NCI-H2171 treated with DMSO at 0.1 percent for 48 hours (cell line): ENCODE results near the gene GOLM1.
"Not testable (repeated sequence)": the region's sequence is repeated elsewhere in the genome, so short reads cannot be mapped to it uniquely, and the experiment has no call there.

ENCODE experiments used
- DNase-seq: peaks from one replicate; lab custom pipeline; 2025; lab: John Stamatoyannopoulos, UW

GOLM1 gene, protein sequence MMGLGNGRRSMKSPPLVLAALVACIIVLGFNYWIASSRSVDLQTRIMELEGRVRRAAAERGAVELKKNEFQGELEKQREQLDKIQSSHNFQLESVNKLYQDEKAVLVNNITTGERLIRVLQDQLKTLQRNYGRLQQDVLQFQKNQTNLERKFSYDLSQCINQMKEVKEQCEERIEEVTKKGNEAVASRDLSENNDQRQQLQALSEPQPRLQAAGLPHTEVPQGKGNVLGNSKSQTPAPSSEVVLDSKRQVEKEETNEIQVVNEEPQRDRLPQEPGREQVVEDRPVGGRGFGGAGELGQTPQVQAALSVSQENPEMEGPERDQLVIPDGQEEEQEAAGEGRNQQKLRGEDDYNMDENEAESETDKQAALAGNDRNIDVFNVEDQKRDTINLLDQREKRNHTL

DNA sequence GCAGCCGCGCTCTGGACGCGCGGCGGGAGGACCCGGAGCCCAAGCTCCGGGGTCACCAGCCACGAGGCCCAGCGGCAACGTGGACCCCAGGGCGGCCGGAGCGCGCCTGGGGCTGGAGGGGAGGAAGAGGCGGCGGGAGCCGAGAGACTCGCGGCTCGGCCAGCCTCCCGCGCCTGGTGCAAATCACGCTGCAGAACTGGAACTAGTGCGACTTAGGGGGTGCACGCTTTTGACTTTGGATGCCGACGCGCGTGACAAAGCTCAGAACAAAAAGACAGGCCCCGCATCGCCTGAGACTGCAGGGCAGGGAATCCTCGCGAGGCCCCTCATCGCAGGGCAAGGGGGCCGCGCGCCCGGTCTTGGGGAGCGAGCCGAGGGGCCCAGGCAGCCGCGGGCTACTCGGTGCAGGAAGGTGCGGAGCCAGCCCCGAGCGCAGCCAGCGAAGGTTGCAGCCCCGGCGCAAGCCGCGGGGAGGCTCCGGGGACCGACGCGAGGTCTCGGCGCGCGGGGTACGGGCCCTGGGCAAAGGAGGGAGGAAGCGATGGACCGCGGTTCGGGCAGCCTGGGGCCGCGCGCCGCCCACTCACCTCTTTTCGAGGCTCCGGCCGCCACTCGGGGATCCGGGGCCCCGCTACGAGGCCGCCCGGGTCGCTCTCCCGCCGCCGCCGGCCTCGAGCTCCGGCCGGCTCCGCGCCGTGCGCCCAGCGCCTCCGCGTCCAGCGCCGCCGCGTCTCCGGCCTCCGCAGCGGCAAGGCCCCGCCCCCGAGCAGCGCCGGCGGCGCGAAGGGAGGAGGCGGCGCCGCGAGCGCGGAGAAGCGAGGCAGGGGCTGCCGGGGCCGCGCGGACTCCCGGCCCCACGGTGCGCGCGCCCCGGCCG lies at the start of gene GOLM1:
TSS of gene GOLM1 (minus strand) at position 735 of the 877 bp plus-strand sequence. CDS start 20,238 bp downstream, outside the sequence.
- peak; percentile 49 for DNase-seq

- DNase-seq, result not testable (repeated sequence)
These were observed 47.3 kb upstream of the GOLM1 start for GRCh38 chr9:86146671-86147070.

- DNase-seq, result not testable (repeated sequence)
These were observed 46.6 kb upstream of the GOLM1 start for GRCh38 chr9:86145960-86146359.

GRCh38 chr9:86142973-86143372 lies 43.6 kb upstream of the GOLM1 start:
- DNase-seq, result no peak

DNA sequence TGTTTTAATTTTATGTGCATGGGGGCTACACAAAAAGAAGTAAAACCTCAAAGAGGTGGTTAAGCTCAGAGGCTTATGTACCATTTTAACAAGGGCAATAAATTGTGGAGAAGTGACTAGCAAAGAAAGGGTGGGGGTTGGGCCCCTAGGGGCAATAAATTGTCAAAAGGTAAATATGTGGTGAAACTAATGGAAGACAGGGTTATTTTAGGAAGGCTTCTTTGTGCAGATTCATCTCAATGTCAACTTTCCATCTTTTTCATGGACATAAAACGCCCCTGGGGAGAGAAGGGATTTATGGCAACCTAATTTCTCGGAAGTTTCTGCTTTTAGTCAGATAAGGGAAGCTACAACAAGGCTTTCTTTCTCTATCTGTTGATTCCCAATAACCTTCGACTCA lies 42.5 kb upstream of the GOLM1 start:
- DNase-seq, result no peak

DNA sequence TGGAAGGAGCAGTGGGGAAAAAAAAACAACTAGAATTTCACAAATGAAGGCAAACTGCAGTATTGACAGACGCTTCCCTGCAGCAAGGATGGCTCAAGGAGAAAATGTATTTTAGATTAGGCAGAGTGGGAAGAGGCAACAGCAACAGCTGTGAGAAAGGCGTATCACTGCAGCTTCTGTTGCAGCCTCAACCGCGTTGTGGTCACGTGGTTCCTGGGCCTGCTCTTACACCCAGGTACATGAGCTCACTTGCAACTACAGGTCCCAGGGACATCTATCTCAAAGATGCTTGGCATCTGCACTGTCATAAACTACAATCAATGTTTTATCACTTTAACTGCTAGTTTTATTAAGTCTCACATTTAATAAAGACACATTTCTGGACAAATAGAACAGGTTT lies 36.0 kb upstream of the GOLM1 start:
- peak; percentile 61 for DNase-seq

- no peak for DNase-seq
These were observed 35.0 kb upstream of the GOLM1 start for GRCh38 chr9:86134361-86134760.

GRCh38 chr9:86128235-86128822 lies 29.0 kb upstream of the GOLM1 start:
- no peak for DNase-seq

- DNase-seq, result peak; percentile 21
These were observed 27.9 kb upstream of the GOLM1 start for GRCh38 chr9:86126998-86127972.

DNA sequence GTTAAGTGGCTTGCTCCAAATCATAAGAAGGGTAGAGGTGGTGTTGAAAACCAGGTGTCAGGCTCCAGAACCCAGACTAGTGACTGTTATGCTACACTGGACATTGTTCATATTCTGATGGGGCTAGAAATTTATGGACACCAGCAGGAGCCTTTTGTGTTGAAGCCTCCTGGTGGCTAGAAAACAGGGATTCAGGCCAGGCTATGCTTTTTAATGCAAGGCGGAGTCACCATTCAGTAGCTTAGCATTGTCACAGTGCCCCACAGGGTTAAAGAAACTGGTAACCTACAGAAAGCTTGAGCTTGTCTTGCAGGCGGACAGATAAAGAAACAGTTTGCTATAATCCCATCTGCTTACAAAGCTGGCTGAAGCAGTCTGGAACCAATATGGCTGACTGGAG lies 23.0 kb upstream of the GOLM1 start:
- DNase-seq, result no peak

DNA sequence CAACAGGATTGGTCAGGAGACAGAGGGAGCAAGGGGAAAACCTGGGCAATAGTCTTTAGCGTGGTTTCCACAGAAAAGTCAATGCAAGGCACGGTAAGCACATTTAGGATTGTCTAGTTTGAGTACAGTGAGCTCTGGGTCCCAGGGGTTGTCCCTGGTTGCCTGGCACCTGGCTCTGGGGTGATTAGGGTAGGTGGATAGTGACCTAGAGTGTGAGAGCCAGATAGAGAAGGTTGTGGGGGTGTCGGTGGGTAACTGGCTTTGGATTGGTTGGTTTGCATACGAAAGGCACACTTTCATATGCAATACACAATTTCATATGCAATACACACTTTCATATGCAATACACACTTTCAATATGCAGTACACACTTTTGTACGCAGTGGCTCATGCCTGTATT lies 20.1 kb upstream of the GOLM1 start:
- DNase-seq, result no peak

DNA sequence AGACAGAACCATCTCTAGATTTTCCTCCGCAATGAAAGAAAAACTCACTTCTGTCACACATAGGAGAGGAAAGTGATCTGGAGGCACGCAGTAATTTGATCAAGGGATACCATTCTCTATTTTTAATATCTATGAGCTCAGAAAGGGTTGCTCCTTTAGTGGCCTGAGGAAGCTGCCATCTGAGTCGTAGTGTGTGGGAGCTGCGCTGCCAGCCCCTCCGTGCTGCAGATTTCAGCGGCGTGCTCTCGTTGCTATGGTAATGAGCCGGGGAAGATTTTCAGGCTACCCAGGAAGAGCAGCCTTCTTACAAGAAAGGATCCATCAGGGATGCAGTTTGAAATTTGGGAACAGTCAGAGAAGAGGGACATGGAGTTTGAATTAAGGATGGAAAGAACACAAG lies 17.1 kb upstream of the GOLM1 start:
- DNase-seq, result no peak

GRCh38 chr9:86115886-86116285 lies 16.5 kb upstream of the GOLM1 start:
- no peak for DNase-seq

GRCh38 chr9:86112057-86112456 lies 12.7 kb upstream of the GOLM1 start:
- no peak for DNase-seq

GRCh38 chr9:86102626-86103025 lies 3.3 kb upstream of the GOLM1 start:
- no peak for DNase-seq

DNA sequence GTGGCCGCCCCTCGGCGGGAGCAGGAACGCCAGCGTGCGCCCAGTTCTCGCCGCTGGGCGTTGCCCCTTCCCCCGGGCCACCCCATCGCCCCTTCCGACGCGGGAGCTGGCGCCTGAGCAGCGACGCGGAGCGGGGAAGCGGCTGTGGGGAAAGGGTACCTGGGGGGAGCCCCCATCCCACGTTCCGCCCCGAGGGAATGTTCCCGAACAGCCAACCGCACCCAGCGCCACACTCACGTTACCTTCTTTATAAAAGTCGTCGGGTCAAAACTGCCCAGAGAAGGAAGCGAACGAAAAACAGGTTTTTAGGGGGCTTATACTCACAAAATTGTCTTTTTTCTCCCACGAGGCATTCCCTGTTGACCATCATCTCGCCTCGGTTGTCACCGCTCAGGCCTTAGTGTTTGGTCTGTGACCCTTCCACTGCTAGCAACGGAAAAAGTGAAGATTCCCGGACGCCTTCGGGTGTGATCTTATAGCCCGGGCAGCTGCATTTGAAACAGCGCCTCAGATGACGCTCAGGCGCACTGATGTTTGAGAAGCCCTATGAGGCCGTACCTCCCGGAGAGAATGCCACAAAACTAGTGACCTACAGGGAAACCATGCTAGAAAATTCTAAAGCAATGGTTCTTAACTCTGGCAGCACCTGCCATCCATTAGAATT lies 475 bp upstream of the GOLM1 start:
- no peak for DNase-seq

GRCh38 chr9:86097510-86098224 lies 1.7 kb downstream of the GOLM1 start:
- DNase-seq, result no peak

GRCh38 chr9:86096386-86096785 lies 3.0 kb downstream of the GOLM1 start:
- no peak for DNase-seq

GRCh38 chr9:86093788-86094555 lies 5.4 kb downstream of the GOLM1 start:
- DNase-seq, result no peak
